NCI-H1694 (cell line): ENCODE results near the gene AHCYL2.
"Not testable (repeated sequence)": the region's sequence is repeated elsewhere in the genome, so short reads cannot be mapped to it uniquely, and the experiment has no call there.

Experiments
- DNase-seq: peaks from one replicate; lab custom pipeline; 2025; lab: John Stamatoyannopoulos, UW

Gene AHCYL2

DNA sequence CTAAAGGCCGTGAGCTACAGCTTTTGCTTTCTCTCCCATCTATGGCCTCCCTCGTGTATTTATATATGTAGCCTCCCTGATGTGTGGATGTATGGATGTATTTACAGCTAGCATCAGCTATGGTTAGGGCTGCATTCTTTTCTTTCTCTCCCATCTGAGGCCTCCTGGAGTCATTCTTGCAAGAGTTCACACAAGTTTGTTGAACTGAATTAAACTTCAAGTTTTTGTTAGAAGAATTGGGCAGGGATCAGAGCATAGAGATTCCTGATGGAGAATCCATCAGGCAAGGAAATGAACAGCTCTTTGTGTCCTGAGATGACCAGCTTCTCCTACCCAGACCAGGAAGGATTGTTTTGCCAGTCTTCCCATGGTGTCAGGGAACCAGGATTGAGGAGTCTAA is 60.3 kb downstream of the AHCYL2 start:
- DNase-seq = no peak

DNA sequence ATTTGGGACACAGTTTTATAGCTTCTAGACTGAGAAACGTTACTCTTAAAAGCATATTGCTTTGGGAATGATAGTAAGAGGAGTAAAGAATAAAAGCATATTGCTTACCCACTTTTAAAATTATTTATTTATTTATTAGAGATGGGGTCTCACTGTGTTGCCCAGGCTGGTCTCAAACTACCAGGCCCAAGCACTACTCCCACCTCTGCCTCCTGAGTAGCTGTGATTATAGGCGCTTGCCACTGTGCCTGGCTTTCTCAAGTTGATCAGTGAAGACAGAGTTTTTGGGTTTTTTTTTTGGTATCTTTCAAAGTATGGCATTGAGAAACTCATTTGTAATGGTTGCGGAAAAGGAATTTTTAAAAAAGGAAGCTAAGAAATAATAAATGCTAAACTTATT is 68.0 kb downstream of the AHCYL2 start:
- DNase-seq = no peak

DNA sequence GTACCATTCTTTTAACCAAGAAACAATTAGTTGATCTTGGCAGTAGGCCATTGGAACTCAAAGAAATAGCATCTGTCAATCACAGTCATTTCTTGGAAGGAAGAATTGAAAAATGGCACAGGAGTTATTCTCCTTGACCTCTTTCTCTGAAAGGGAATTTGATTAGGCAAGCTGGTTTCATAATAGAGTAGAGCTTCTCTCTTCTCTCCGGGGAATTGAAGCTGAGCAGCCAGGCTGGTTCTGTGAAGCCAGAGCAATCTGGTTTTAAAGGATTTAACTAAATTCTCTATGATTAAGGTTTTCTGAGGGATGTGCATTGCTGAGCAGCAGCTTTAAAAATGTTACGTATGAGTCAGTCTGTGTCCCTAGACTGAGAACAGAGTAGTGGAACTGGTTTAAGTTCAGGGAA is 70.2 kb downstream of the AHCYL2 start:
- DNase-seq = no peak

DNA sequence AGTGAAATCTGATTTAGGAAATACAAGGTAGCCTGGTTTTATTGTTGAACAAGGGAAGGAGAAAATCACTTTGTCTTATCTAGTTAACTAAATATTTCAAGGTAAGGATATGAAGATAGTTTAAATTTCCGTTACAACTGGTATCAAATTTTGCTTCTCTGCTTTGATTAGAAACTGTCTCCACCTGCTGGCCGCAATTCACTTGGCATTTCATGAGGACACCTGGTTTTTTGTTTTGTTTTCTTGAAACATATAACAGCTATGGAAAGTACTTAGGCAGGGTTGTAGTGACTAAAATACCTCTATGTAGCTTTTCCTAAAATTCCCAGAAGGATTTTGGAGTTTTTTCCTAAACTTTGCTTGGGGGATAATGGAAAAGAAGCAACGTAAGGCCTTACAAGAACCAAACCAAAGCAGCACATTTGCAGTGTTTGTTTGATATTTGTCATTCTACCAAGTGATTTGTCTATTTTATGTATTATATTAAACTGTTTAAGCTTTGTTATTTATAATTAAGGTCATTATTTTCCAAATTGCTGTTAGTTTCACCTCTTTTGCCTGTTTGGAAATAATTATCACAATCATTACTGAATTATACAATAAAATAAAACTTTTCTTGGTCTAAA is 73.6 kb downstream of the AHCYL2 start:
- DNase-seq = peak; percentile 42

DNA sequence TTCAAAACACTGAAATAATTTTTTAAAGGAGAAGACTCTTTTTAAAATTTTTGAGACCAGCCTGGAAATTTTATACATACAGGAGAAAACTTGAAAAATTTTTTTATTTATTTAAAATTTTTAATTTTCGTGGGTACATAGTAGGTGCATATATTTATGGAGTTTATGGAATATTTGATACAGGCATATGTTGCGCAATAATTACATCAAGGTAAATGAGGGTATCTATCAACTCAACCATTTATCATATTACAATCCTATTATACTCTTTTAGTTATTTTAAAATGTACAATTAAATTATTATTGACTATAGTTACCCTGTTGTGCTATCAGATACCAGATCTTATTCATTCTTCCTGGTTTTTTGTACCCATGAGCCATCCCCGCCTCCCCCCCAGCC is 75.1 kb downstream of the AHCYL2 start:
- DNase-seq = no peak

DNA sequence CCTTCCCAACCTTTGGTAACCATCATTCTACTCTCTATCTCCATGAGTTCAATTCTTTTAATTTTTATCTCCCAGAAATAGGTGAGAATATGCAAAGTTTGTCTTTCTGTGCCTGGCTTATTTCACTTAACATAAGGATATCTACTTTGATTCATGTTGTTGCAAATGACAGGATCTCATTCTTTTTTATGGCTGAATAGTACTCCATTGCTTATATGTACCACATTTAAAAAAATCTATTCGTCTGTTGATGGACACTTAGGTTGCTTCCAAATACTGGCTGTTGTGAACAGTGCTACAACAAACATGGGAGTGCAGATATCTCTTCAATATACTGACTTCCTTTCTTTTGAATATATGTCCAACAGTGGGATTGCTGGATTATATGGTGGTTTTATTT is 75.5 kb downstream of the AHCYL2 start:
- not testable (repeated sequence) for DNase-seq

DNA sequence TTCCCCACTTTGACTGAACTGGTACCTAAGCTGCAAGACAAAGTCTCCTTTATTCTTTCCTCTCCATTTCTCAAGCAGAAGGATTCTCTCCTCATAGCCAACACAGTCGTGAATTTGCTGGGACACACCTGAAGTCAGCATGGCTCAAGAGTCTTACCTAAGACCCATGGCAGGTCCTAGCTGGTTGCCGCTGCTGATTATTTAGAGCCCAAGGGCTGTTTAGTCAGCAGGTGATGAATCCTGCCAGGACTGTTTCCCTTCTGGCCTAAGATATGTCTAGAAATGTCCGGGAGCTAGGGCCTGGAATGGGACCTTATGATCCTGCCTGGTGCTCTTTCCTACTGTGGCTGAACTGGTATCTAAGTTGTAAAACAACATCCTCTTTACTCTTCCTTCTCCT is 82.8 kb downstream of the AHCYL2 start:
- no peak for DNase-seq

DNA sequence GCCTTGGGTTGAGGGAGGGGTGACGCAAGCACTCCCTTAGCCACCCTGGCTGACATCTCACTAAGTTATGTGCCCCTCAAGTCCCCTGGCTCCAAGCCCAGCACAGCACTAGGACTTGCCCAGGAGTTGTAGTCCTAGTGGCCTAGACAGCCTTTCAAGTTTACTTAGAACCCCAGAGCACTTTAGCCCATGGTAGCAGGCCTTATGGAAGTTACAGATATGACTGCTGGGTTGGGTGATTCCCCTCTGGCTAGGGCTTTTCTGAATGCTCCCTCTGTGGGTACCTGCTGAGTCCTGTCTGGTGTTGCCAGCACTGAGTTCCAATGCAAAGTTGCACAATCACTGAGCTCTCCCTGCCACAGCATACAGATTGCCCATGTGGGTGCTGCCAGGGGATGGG is 83.2 kb downstream of the AHCYL2 start:
- no peak for DNase-seq

DNA sequence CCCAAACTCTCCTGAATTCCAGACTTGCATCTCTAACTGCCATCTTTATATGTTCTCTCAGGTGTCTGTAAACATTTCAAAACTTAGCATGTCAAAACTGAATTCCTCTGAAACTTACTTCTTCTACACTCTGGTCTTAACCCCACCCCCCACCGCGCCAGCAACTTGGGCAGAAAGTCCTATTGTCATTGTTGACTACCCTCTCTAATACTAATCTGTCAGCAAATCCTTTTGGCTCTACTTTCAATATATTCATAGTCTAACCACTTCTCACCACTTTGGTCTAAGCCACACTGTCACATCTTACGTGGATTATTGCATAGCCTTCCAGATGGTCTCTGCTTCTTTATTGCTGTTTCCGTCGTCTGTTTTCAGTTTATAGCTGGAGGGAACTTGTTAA is 86.6 kb downstream of the AHCYL2 start:
- DNase-seq = no peak

DNA sequence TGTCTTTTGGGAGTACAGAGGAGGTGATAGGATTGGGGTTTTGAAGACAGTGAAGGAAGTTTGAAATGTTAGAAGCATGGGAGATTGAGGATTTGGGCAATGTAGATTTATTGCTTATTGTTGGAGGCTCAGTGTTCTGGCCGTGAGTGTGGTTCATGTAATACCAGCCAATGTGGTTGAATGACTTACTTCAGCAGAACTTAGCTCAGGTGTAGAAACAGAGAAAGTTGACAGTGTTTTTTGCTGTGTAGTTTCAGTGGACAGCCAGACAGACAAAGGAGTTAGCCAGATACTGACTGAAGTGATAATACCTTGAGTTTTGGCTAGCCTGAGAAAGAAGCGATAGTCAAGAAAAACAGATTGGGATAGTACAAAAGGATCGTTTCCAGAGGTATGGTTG is 88.5 kb downstream of the AHCYL2 start:
- no peak for DNase-seq

DNA sequence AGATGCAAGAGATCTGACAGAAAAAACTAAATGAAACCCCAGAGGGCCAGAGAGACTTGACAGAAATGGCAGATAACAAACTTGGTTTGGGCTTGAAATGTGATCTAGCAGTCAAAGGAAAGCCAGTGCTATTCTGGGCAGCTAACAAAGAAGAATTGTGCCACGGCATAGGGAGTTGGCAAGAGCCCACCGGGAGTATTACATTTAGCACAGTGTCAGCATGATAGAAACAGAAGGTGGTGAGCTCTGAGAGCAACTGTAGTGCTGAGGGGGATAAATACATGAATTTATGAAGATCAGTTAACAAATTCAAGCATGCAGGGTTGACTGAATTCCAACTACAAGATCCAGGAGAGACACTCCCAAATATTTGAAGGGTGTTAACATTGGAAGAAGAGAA is 91.1 kb downstream of the AHCYL2 start:
- no peak for DNase-seq

DNA sequence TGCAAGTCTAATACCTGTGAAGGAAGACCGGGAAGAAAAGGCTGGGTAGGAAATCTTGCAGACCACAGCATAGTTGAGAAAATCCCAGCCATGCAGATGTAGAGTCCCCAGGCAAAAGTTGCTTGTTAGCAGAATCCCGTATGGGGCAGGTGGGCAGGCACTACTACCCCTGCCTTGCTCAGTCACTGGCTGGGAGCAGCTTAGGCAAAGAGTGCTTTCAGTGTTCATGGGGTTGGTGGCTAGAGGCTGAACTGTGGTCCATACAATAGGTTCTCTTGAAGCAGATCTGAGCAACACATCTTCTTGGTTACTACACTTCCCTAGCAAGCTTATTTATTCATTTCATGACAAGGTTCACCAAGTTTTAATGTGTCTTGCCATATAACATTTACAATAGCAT is 92.6 kb downstream of the AHCYL2 start:
- DNase-seq = no peak

DNA sequence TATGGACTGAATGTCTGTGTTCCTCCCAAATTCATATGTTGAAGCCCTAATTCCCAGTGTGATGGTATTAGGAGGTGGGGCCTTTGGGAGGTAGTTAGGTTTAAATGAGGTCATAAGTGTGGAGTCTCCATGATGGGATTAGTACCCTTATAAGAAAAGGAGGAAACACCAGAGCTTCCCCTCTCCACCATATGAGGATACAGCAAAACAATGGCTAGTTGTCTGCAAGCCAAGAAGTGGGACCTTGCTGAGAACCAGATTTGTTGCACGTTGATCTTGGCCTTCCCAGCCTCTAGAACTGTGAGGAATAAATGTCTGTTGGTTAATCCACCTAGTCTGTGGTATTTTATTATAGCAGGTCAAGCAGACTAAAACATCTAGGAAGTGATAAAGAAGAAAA is 102.2 kb downstream of the AHCYL2 start:
- DNase-seq = no peak

DNA sequence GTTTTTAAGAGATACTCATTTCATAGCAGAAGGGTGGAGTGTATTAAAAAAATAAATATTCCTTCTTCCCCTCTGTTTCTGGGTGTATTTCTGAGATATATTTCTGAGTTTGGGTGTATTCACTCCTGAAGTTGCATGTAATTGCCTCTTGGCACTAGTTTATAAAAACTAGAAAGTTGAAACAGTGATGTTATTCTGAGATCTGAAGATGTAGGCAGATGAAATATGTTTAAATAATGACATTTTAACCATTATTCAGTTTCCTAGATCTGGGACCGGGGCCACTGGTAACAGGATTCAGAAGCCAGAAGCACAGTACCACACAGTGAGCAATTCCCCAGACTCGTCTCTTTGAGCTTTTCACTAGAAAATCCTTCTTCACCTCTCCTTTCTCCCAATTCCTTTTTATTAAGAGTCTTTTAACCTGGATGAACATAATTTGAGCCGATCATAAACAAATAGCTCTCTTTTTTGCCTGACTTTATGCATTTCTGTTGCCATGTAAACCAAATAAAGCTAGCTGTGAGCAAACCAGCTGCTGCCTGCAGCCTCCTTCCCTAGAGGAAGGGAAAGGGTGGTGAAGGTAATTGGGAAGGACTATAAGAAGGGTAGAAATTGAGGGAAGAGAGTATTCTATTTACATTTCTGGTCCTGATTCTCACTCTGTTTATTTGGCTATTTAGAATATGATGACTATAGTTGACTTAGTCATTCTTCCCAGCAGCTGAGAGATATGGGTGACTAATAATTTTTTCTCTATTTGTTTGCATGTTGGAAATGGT is 107.6 kb downstream of the AHCYL2 start:
- DNase-seq = no peak

DNA sequence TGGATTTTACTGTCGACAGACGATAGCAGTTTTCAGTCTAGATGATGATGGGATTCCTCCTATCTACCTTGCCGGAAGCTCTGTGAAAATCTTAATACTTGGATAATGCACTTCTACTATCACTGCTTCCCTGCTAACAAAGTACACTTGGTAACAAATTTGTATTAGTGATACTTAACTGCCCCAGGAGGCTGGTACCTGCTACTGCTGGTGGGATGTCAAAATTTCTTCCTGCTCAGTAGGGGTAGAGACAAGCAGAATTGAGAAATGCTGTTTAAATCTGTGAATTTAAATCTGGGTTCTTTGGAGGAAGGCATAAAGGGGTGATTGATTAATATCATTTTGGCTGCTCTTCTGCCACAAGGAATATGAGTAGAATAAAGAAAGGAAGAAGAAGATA is 109.6 kb downstream of the AHCYL2 start:
- DNase-seq = no peak

DNA sequence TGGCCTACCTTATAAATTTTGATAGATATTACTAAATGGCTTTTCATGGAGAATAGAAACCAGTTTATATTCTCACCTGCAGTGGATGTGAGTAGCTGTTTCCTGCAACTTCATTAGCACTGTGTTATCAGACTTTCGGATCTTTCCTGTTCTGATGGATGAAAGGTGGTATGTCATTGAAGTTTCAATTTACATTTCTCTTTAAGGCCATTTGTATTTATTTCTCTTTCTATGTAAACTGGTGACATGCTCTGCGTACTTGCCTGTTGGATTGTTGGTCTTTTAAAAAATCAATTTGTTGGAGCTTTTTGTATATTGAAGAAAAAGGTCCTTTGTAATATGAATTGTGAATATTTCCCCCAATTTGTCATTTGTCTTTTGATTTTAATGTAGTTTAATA is 113.6 kb downstream of the AHCYL2 start:
- DNase-seq = no peak

DNA sequence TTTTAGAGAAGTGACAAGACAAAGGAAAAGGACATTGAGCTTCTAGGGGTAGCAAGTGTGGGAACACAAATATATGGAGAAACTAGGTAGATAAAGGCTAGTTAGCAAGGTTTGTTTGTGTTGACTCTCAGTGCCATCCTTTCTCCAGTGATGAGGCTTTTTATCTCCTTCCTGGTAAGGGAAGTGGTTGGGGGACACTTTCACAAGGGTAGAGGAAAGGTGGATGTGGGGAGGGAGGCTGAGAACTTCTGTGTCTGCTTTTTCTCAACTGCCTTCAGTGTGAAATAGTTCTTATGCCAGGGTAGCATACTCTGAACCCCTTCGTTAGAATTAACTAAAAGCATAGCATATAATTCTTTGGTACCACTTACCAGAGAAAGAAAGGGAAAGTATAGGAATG is 116.4 kb downstream of the AHCYL2 start:
- no peak for DNase-seq

DNA sequence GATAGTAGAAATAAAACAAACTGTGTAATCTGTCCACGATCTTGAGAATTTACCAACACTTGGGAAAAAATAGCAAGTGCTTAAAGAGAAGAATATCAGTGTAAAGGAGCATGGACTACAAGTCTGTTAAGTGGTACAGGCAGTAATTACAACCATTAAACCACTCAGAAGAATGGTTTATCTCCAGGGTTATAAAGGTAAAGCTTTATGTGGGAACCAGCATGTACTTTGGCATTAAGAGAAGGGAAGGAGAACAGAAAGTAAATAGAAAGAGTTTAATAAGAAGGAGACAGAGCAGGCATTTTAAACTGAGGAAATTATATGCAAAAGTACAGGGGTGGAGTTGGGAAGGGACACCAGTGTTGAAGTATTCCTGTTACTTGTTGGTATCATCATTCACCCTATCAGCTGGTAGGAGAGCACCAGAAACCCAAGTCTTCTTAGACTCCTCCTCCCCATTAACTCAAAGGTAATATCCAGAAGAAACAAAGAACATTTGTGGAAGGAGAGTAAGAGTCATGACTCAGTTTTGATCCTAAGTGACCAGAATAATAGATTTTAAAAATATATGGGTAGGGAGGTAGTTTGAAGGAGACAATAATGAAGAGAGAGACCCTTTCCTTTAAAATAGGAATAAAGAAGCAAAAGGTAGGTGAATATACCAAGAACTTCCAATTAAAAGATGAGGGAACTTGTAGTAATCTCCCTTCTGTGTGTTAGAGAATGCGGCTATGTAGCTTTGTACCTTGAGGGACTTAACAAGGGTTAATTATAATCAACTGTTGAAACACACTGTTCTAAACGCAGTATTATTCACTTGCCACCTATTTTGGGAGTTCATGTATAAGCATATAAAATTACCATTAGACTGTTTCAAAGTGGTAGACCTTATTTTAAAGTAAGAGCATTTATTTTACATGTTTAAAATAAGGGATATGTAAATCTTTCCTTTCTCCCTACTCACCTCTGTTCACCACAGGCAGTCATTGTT is 117.3 kb downstream of the AHCYL2 start:
- DNase-seq = no peak

DNA sequence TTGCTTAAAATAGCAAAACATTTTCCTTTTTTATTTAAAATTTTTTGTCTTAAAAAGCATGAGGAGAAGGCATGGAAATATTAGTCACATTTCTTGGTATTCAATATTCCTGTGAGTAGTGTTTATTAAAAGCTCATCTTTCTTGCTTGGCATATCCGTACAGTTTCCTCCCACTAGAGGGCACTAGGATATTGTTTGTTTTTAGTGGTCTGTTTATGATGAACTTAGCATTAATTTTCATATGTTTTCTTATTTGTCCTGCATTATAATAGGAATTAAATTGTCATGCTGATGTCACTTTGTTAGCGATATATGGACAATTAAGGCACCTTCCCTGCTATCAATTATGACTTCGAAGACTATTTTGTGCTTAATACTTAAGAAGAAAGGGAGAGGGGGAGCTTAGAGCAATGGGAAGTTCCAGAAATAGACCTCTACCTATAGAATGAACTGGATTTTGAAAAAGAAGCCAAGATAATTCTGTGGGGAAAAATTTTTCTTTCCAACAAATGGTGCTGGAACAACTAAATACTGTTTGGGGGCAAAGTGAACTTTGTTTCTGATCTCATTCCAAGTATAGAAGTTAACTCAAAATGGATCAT is 118.4 kb downstream of the AHCYL2 start:
- DNase-seq = peak; percentile 61

DNA sequence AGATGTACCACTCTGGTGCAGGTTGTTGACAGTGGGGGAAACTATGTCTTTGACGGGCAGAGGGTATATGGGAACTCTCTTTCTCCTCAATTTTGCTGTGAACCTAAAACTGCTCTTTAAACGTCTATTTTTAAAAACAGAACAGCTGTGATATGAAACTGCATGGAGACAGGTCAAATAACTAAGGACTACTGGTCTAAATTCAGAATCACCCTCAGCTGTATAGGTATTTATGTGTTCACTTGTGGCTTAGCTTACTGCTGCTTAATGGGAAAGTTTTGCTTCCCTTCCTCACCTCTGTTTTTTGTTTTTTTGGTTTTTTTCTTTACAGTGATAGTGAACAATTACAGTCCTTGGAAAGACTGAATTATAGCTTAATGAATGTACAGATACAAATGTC is 122.5 kb downstream of the AHCYL2 start:
- no peak for DNase-seq

DNA sequence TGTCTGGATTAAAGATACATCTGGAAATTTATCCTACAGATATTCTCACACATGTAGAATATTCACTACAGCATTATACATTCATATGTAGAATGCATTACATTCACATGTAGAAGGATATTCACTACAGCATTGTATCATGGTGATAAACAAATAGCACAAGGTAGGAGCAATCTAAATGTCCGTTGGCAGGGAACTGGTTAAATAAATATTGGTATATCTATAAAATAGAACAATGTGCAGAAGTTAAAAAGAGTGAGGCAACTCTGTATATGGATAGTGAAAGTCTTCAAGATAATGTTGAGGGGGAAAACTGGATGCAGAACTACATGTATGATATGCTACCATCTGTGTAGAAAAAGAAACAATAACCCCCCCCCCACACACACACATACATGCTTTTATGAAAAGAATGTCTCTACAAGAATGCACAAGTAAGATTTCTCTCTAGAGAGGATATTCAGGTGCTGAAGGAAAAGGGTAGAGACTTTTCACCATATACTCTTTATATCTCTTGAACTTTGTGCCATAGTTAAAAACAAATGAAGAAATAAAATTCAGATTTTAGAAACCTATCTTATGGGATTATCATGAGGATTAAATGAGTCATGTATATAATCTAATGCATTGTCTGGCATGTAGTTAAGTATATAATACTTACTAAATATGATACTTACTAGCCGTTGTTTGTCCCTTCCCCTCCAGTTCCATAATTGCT is 123.4 kb downstream of the AHCYL2 start:
- no peak for DNase-seq

DNA sequence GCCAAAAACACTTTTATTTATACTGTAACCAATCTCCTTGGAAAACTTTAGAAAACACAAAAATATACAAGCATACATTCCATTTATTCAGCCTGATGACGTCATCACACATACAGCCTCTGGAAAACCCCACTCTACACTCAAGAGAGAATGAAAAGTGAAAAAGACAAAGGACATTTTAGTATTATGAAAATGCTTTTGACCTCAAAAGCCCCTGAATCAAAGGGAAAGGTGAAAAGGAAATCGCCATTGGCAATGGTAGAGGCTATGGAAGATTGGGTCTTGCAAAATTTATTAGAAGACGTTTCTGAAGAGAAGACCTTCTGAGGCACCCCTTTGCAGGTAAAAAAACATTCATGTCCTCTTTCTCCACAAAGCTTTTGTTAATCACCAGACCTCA is 126.5 kb downstream of the AHCYL2 start:
- DNase-seq = no peak
